HG03575 (cell line): ENCODE measurements around the gene IPO9.

Experiments used
- ATAC-seq: cut with Tn5 transposase; IDR thresholded peaks from one replicate; pipeline ENCODE4 v1.9.1; 2021; ENCODE audit not compliant: unreplicated experiment, insufficient number of reproducible peaks, low FRiP score; ENCODE audit errors: extremely low read depth

The IPO9 gene

DNA sequence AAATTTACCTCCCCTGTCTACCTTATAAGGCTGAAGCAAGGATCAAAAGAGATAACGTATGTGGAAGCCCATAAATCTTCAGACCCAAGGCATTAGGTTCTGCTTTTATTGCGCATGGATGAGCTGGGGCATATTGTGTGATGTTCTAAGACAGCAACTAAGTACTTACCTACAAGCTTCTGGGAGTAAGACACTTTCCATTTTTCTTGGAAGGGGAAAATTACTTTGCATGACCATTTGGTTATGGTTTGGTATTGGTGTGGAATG lies 96.3 kb downstream of the IPO9 start:
- no peak for ATAC-seq

GRCh38 chr1:201925981-201926645 lies 97.2 kb downstream of the IPO9 start:
- ATAC-seq = no peak

DNA sequence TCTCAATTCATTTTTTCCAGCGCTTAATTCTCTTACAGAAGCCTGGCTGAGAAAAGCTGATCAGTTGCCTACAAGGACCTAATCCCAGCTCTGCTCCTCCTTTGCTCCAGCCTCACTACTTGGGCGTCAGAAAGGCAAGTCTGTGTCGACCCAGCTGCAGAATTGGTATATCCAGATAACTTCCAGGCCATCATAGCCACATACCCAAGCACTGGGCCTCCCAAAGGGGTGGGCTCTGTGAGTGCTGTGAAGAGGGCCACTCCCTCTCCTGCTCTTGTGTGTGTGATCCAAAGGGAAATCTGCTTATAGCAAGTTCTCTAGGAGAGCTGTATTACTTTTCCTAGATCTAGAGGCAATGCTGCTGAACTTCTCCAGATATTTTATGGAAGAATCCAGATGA lies 99.3 kb downstream of the IPO9 start:
- ATAC-seq = no peak

DNA sequence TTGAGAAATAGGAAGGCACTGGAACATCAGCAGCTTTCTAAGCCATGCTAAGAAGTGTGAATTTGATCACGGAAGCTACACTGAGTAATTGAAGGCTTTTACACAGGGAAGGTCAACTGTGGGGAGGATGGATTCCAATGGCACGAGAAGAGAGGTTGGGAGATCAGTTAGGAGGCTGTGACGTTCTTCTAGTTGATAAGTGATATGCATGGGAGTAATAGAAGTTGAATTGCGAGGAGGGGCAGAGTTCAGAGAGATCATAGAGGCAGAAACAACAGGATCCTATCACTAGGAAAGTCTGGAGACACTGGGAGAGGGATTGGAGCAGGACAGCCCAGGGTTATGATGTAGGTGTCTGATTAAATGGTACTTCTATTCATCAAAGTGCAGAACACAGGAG lies 101.2 kb downstream of the IPO9 start:
- no peak for ATAC-seq

GRCh38 chr1:201930803-201931202 lies 101.8 kb downstream of the IPO9 start:
- no peak for ATAC-seq
